Measurements from ENCODE around the gene OR8G5. TPM values are rescaled to one million over a fixed set of nuclear protein-coding genes. Genes with fewer than 3 reads are reported as not detected.
A peak's percentile ranks its signal among the peaks of the same experiment; 100 is the strongest.
"Not testable (repeated sequence)": the region's sequence is repeated elsewhere in the genome, so short reads cannot be mapped to it uniquely, and the experiment has no call there.

The OR8G5 gene
- total and polyA plus RNA-seq, 8 donors = not detected

DNA sequence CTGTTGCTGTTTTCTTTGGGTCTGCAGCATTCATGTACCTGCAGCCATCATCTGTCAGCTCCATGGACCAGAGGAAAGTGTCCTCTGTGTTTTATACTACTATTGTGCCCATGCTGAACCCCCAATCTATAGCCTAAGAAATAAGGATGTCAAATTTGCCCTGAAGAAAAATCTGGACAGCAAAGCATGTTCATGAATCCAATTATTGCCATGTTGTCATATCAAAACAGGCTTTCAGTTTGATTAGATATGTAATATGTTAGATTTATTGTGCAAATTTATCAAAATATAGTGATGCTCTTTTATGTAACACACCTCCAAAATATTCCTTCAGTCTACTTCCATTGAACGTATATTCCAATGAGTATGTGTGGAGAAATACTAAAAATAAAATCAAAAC lies 30.7 kb upstream of the OR8G5 start:
- H3K4me1 ChIP-seq = no peaks in the 10 kb centered on the region
- DNase-seq = no peak
- WGBS, 5 donors = 78 to 93% (median 83%) methylated on average over 1 of the region's 1 CpG
- no peaks in the 10 kb centered on the region for H3K9me3 ChIP-seq
- no peak overlapping the region for H3K4me3 ChIP-seq
- H3K27ac ChIP-seq = no peak overlapping the region
- no peaks in the 10 kb centered on the region for H3K27me3 ChIP-seq
- TF ChIP-seq POLR2A (IDR thresholded peaks at IDR 0.05) (no peak), CTCF (IDR thresholded peaks at IDR 0.05) (no peak), EP300 (IDR thresholded peaks at IDR 0.05) (no peak), POLR2AphosphoS5 (IDR thresholded peaks at IDR 0.05) (no peak)
- no peaks in the 10 kb centered on the region for H3K36me3 ChIP-seq
- intact Hi-C loops (cut with DNase I; ENCODE audit: low total_unique reads) = no loop called here

DNA sequence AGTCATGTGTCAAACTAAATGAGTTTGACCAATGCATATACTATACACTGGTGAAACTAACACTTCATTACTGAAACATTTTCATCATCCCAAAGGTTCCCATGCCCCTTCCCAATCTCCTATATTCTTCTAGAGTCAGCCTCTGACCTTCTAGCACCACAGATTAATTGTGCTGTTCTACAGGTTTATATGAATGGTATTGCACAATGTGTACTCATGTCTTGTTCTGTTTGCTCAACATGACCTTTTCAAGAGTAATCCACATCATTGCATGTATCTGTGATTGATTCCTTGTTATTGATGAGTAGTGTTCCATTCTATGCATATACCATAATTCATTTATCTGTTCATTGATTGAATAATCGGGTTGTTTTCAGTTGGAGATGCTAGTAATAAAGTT lies 22.8 kb upstream of the OR8G5 start:
- Histone ChIP-seq H3K4me1 (no peaks in the 10 kb centered on the region), H3K4me3 (no peak overlapping the region), H3K9me3 (no peaks in the 10 kb centered on the region), H3K27me3 (no peaks in the 10 kb centered on the region), H3K36me3 (no peaks in the 10 kb centered on the region), H3K27ac (no peak overlapping the region)
- TF ChIP-seq POLR2AphosphoS5 (IDR thresholded peaks at IDR 0.05) = no peak
- TF ChIP-seq POLR2A (IDR thresholded peaks at IDR 0.05) = no peak
- no peak for TF ChIP-seq CTCF (IDR thresholded peaks at IDR 0.05)
- no peak for TF ChIP-seq EP300 (IDR thresholded peaks at IDR 0.05)
- 0 to 87% (median 37%) methylated on average over 1 of the region's 1 CpG for WGBS, 5 donors
- peak in 1 of 2 donors; percentile 5 for DNase-seq
- intact Hi-C loops (cut with DNase I; ENCODE audit: low total_unique reads) = no loop called here

- Histone ChIP-seq H3K27me3 (no peaks in the 10 kb centered on the region), H3K4me1 (no peaks in the 10 kb centered on the region), H3K36me3 (no peaks in the 10 kb centered on the region), H3K27ac (no peak overlapping the region), H3K9me3 (no peaks in the 10 kb centered on the region), H3K4me3 (no peak overlapping the region)
- DNase-seq = no peak
- TF ChIP-seq POLR2AphosphoS5 (IDR thresholded peaks at IDR 0.05) (no peak), POLR2A (IDR thresholded peaks at IDR 0.05) (no peak), EP300 (IDR thresholded peaks at IDR 0.05) (no peak), CTCF (IDR thresholded peaks at IDR 0.05) (no peak)
- intact Hi-C loops (cut with DNase I; ENCODE audit: low total_unique reads) = no loop called here
- 53 to 70% (median 63%) methylated on average over 5 of the region's 5 CpGs for WGBS, 5 donors
Observed at GRCh38 chr11:124238512-124238911, 17.7 kb upstream of the OR8G5 start.

DNA sequence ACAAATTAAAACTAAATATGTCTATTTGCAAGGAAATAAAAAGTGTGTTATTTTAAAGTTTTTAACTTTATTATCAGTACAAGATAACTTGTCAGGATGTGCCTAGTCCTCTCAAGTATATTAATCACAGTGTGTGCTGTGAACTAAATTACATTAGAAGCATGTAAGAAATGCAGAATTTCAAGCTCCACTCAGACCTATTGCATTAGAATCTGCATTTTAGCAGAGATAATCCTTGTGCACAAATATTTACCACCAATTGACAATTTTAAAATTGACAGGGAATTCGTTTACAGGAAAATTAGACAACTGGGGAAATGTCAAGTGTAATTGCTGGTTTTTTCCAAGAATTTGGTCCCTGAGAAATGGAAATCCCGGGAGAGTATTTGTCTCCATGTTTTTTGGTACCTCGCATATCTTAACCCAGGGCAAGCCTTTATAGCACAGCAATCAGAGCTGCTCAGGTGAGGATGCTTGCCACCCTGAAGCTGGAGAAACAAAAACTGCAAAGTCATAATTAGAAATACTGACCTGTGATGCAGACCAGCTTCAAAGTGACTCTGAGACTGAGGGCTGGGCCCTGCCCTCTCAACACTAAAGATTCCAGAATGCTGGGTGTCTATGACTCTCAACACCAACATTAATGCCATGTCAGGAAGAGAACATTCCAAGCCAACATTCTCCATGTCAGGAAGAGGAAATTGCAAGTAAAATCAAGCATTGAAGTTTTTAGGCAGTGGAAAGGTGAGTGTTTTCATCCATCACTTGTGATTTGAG lies 15.4 kb upstream of the OR8G5 start, which contains the start of gene OR8G1:
TSS of gene OR8G1 (plus strand) at position 475 of the 777 bp plus-strand sequence. CDS start 8,581 bp downstream, outside the sequence.
- intact Hi-C loops (cut with DNase I; ENCODE audit: low total_unique reads) = no loop called here
- H3K4me3 ChIP-seq = no peak within 1 kb of the TSS
- H3K27ac ChIP-seq = no peak within 1 kb of the TSS
- no peaks in the 10 kb centered on the region for H3K9me3 ChIP-seq
- H3K27me3 ChIP-seq = no peaks in the 10 kb centered on the region
- no peak for DNase-seq
- 56 to 63% (median 61%) methylated on average over 3 of the region's 3 CpGs for WGBS, 5 donors
- no peak for TF ChIP-seq CTCF (IDR thresholded peaks at IDR 0.05)
- TF ChIP-seq POLR2A (IDR thresholded peaks at IDR 0.05) = no peak
- no peak for TF ChIP-seq POLR2AphosphoS5 (IDR thresholded peaks at IDR 0.05)
- no peak for TF ChIP-seq EP300 (IDR thresholded peaks at IDR 0.05)
- H3K36me3 ChIP-seq = no peaks in the 10 kb centered on the region
- no peaks in the 10 kb centered on the region for H3K4me1 ChIP-seq

GRCh38 chr11:124249869-124250268 lies 6.3 kb upstream of the OR8G5 start:
- intact Hi-C loops (cut with DNase I; ENCODE audit: low total_unique reads) = not testable (repeated sequence)
- WGBS, 5 donors = 59 to 65% (median 62%) methylated on average over 3 of the region's 3 CpGs

GRCh38 chr11:124265041-124265440 lies 8.9 kb downstream of the OR8G5 start:
- intact Hi-C loops (cut with DNase I; ENCODE audit: low total_unique reads); DNase-seq; H3K4me1 ChIP-seq; H3K27ac ChIP-seq; H3K4me3 ChIP-seq; H3K27me3 ChIP-seq; H3K36me3 ChIP-seq; H3K9me3 ChIP-seq: not testable (repeated sequence)
- WGBS, 5 donors = 62 to 75% (median 64%) methylated on average over 4 of the region's 4 CpGs

More at GRCh38 chr11:124249869-124250268, 6.3 kb upstream of the OR8G5 start:
- H3K4me3 ChIP-seq, H3K4me1 ChIP-seq, H3K27ac ChIP-seq, DNase-seq, H3K27me3 ChIP-seq, H3K9me3 ChIP-seq, H3K36me3 ChIP-seq: not testable (repeated sequence)

GRCh38 chr11:124270886-124271285 lies 14.7 kb downstream of the OR8G5 start:
- 47 to 71% (median 52%) methylated on average over 7 of the region's 7 CpGs for WGBS, 5 donors
- H3K4me1 ChIP-seq; H3K36me3 ChIP-seq; H3K27me3 ChIP-seq; H3K27ac ChIP-seq; H3K9me3 ChIP-seq; DNase-seq; H3K4me3 ChIP-seq; intact Hi-C loops (cut with DNase I; ENCODE audit: low total_unique reads): not testable (repeated sequence)
